ENCODE measurements around the gene TBC1D9B.
A peak's percentile ranks its signal among the peaks of the same experiment; 100 is the strongest.

The TBC1D9B gene

DNA sequence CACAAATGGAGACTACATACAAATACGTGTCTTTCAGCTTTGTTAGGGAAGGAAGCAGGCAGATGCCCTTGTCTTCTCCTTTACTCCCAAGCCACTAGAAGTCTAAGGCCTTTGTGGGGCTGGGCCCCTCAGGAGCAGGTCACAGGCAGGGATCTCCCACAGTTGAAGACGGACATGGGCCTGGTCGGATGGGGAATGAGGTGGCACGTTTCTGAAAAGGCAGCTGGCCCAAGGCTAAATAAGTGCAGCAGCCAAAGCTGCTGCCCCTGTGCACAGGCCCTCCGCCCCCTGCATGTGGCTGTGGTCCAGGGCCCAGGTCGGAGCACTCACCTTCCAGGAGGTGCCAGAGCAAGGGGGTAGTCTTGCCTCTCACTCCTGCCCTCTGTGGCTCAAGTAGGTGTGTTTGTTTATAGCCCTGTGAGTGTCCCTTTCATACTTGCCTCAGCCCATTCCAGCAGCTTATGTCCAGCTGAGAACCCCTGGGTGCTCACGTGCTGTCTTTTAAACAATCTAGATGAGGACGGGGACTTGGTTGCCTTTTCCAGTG, 85.2 kb downstream of the TBC1D9B start:
- Histone ChIP-seq H3K4me3 (ENCODE audit: low read length) (peak overlapping the region; percentile 63), H3K9ac (ENCODE audit: low read depth, low read length) (no peak overlapping the region), H3K27me3 (ENCODE audit: insufficient read depth, low read length) (0 out of 2 replicates have a peak, but pooled peaks cover under 1% of the 10 kb centered on the region), H3K4me1 (ENCODE audit: insufficient read depth, low read length) (peaks cover 30% of the 10 kb centered on the region), H3K36me3 (ENCODE audit: insufficient read depth, low read length) (peaks cover 47% of the 10 kb centered on the region), H3K9me3 (ENCODE audit: insufficient read depth, low read depth, low read length) (no peaks in the 10 kb centered on the region), H3K27ac (ENCODE audit: low read depth, low read length) (no peak overlapping the region)
- 84% methylated on average over 8 of the region's 8 CpGs for WGBS

- H3K9me3 ChIP-seq (ENCODE audit: insufficient read depth, low read depth, low read length) = no peaks in the 10 kb centered on the region
- H3K4me3 ChIP-seq (ENCODE audit: low read length) = peak overlapping the region; percentile 63
- no peak overlapping the region for H3K27ac ChIP-seq (ENCODE audit: low read depth, low read length)
- peaks cover 45% of the 10 kb centered on the region for H3K36me3 ChIP-seq (ENCODE audit: insufficient read depth, low read length)
- WGBS = 89% methylated on average over 3 of the region's 3 CpGs
- 0 out of 2 replicates have a peak, but pooled peaks cover 6% of the 10 kb centered on the region for H3K27me3 ChIP-seq (ENCODE audit: insufficient read depth, low read length)
- no peak overlapping the region for H3K9ac ChIP-seq (ENCODE audit: low read depth, low read length)
- H3K4me1 ChIP-seq (ENCODE audit: insufficient read depth, low read length) = peaks cover 29% of the 10 kb centered on the region
Observed at GRCh38 chr5:179822059-179822432, 85.7 kb downstream of the TBC1D9B start.

GRCh38 chr5:179821298-179822058, 86.2 kb downstream of the TBC1D9B start:
- Histone ChIP-seq H3K27me3 (ENCODE audit: insufficient read depth, low read length) (0 out of 2 replicates have a peak, but pooled peaks cover 11% of the 10 kb centered on the region), H3K36me3 (ENCODE audit: insufficient read depth, low read length) (peaks cover 39% of the 10 kb centered on the region), H3K4me3 (ENCODE audit: low read length) (peak overlapping the region; percentile 63), H3K4me1 (ENCODE audit: insufficient read depth, low read length) (peaks cover 27% of the 10 kb centered on the region), H3K9ac (ENCODE audit: low read depth, low read length) (peak overlapping the region; percentile 88), H3K27ac (ENCODE audit: low read depth, low read length) (peak overlapping the region; percentile 87), H3K9me3 (ENCODE audit: insufficient read depth, low read depth, low read length) (no peaks in the 10 kb centered on the region)
- WGBS = under 1% methylated on average over 52 of the region's 54 CpGs

GRCh38 chr5:179820483-179821297, 87.0 kb downstream of the TBC1D9B start, which contains the start of gene SQSTM1:
SQSTM1 (plus strand) TSS chr5:179820905; CDS start chr5:179820937, 32 bp downstream.
- H3K27me3 ChIP-seq (ENCODE audit: insufficient read depth, low read length) = 0 out of 2 replicates have a peak, but pooled peaks cover 12% of the 10 kb centered on the region
- H3K4me3 ChIP-seq (ENCODE audit: low read length) = peak within 1 kb of the TSS; percentile 63
- peaks cover 31% of the 10 kb centered on the region for H3K36me3 ChIP-seq (ENCODE audit: insufficient read depth, low read length)
- H3K9me3 ChIP-seq (ENCODE audit: insufficient read depth, low read depth, low read length) = no peaks in the 10 kb centered on the region
- H3K4me1 ChIP-seq (ENCODE audit: insufficient read depth, low read length) = peaks cover 27% of the 10 kb centered on the region
- H3K27ac ChIP-seq (ENCODE audit: low read depth, low read length) = peak within 1 kb of the TSS; percentile 87
- peak within 1 kb of the TSS; percentile 88 for H3K9ac ChIP-seq (ENCODE audit: low read depth, low read length)
- 2% methylated on average over 81 of the region's 81 CpGs for WGBS

GRCh38 chr5:179820127-179820482, 87.6 kb downstream of the TBC1D9B start:
- Histone ChIP-seq H3K27ac (ENCODE audit: low read depth, low read length) (peak overlapping the region; percentile 87), H3K27me3 (ENCODE audit: insufficient read depth, low read length) (0 out of 2 replicates have a peak, but pooled peaks cover 12% of the 10 kb centered on the region), H3K9me3 (ENCODE audit: insufficient read depth, low read depth, low read length) (no peaks in the 10 kb centered on the region), H3K4me1 (ENCODE audit: insufficient read depth, low read length) (peaks cover 27% of the 10 kb centered on the region), H3K4me3 (ENCODE audit: low read length) (peak overlapping the region; percentile 63; the same call in 1 of the 2 replicates), H3K9ac (ENCODE audit: low read depth, low read length) (peak overlapping the region; percentile 60), H3K36me3 (ENCODE audit: insufficient read depth, low read length) (peaks cover 25% of the 10 kb centered on the region)
- WGBS = 78% methylated on average over 12 of the region's 12 CpGs

- Histone ChIP-seq H3K4me1 (ENCODE audit: insufficient read depth, low read length) (peaks cover 27% of the 10 kb centered on the region), H3K36me3 (ENCODE audit: insufficient read depth, low read length) (peaks cover 19% of the 10 kb centered on the region), H3K4me3 (ENCODE audit: low read length) (0 out of 2 replicates have a peak overlapping the region, but pooled peaks have one; percentile 37), H3K27me3 (ENCODE audit: insufficient read depth, low read length) (0 out of 2 replicates have a peak, but pooled peaks cover 12% of the 10 kb centered on the region), H3K27ac (ENCODE audit: low read depth, low read length) (peak overlapping the region; percentile 87), H3K9ac (ENCODE audit: low read depth, low read length) (peak overlapping the region; percentile 60), H3K9me3 (ENCODE audit: insufficient read depth, low read depth, low read length) (no peaks in the 10 kb centered on the region)
- 35% methylated on average over 25 of the region's 26 CpGs for WGBS
Observed at GRCh38 chr5:179819296-179820126, 88.2 kb downstream of the TBC1D9B start.

DNA sequence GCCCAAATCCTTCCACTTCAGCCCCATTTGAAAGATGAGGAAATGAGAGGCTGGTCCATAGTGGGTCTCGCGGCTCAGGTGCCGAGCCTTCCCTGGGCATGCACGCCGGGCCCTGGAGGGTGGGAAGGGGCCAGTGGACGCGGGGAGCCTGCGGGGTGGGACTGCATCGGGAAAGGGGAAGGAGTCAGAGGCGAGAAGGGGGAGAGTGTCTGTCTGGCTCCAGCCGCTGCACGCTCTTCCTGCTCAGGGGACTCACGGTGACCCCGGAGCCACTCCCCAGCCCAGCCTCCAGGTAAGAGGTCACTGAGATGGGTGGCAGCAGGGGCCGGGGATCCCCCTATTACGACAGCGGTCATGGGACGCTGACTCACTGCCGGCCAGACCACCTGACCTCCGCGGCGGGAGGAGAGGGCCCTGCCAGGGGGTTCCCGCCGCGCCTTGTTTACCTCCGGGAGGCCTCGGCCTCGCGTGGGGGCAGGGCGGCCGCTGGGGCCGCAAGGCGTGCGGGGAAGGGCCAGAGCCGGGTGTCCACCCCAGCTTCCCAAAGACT, 88.9 kb downstream of the TBC1D9B start:
- H3K9ac ChIP-seq (ENCODE audit: low read depth, low read length) = peak overlapping the region; percentile 60
- 5% methylated on average over 35 of the region's 35 CpGs for WGBS
- H3K27ac ChIP-seq (ENCODE audit: low read depth, low read length) = peak overlapping the region; percentile 87
- H3K9me3 ChIP-seq (ENCODE audit: insufficient read depth, low read depth, low read length) = no peaks in the 10 kb centered on the region
- H3K4me3 ChIP-seq (ENCODE audit: low read length) = peak overlapping the region; percentile 37
- 0 out of 2 replicates have a peak, but pooled peaks cover 12% of the 10 kb centered on the region for H3K27me3 ChIP-seq (ENCODE audit: insufficient read depth, low read length)
- H3K4me1 ChIP-seq (ENCODE audit: insufficient read depth, low read length) = peaks cover 27% of the 10 kb centered on the region
- H3K36me3 ChIP-seq (ENCODE audit: insufficient read depth, low read length) = peaks cover 12% of the 10 kb centered on the region

DNA sequence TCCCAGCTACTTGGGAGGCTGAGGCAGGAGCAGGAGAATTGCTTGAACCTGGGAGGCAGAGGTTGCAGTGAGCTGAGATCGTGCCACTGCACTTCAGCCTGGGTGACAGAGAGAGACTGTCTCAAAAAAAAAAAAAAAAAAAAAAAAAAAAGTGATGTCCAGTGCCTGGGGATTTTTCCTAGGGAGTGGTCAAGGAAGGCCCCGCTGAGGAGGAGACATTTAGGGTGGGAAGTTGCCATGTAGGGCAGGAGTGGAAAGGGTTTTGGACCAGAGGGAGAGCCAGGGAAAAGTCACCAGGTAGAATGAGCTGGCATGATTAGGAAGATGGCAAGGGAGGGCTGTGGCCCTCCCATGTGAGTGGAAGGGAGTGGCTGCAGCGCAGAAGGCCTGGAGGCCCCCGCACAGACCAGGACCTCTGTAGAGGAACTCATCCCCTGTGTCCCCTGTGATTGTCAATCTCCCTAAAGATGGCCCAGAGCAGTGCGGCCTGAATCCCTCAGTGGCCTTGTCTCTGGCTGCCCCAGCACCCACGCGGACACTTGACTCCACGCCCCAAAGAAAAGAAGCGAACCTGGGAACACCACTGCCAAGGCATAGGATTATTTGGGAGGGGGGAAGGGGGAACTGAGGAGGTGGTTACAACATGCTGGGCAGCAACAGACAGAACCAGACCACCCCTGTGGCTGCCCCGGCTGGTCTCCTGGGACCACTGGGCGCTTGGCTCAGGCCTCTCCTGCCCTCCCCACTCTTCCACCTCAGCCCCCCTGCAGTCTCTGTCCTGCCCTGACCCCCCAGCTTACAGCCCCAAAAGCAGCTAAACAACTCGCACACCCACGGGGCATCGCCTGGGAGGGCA, 89.6 kb downstream of the TBC1D9B start:
- Histone ChIP-seq H3K9me3 (ENCODE audit: insufficient read depth, low read depth, low read length) (no peaks in the 10 kb centered on the region), H3K36me3 (ENCODE audit: insufficient read depth, low read length) (0 out of 2 replicates have a peak, but pooled peaks cover 6% of the 10 kb centered on the region), H3K27me3 (ENCODE audit: insufficient read depth, low read length) (0 out of 2 replicates have a peak, but pooled peaks cover 12% of the 10 kb centered on the region), H3K27ac (ENCODE audit: low read depth, low read length) (peak overlapping the region; percentile 87; the same call in 1 of the 2 replicates), H3K9ac (ENCODE audit: low read depth, low read length) (peak overlapping the region; percentile 60; the same call in 1 of the 2 replicates), H3K4me3 (ENCODE audit: low read length) (peak overlapping the region; percentile 37), H3K4me1 (ENCODE audit: insufficient read depth, low read length) (peaks cover 27% of the 10 kb centered on the region)
- 61% methylated on average over 14 of the region's 14 CpGs for WGBS

GRCh38 chr5:179817470-179817840, 90.2 kb downstream of the TBC1D9B start:
- 0 out of 2 replicates have a peak, but pooled peaks cover 12% of the 10 kb centered on the region for H3K27me3 ChIP-seq (ENCODE audit: insufficient read depth, low read length)
- H3K4me3 ChIP-seq (ENCODE audit: low read length) = peak overlapping the region; percentile 51
- WGBS = 70% methylated on average over 8 of the region's 8 CpGs
- H3K9me3 ChIP-seq (ENCODE audit: insufficient read depth, low read depth, low read length) = no peaks in the 10 kb centered on the region
- H3K4me1 ChIP-seq (ENCODE audit: insufficient read depth, low read length) = peaks cover 25% of the 10 kb centered on the region
- no peak overlapping the region for H3K27ac ChIP-seq (ENCODE audit: low read depth, low read length)
- peak overlapping the region; percentile 57 for H3K9ac ChIP-seq (ENCODE audit: low read depth, low read length)
- H3K36me3 ChIP-seq (ENCODE audit: insufficient read depth, low read length) = peaks cover 6% of the 10 kb centered on the region; the same call in 1 of the 2 replicates
